Spleen (tissue), 11 donors: ENCODE results near the gene PHF11. TPM values are rescaled to one million over a fixed set of nuclear protein-coding genes. Genes with fewer than 3 reads are reported as not detected.

ENCODE experiments used
- DNase-seq: peaks from one replicate; pipeline ENCODE4 v3.0.0-alpha.2; 2020
- H3K27ac ChIP-seq, 8 donors: fragments of 200-600 bp; sonication (generic) in 7 of 8; 1 replicate in 4 of 8; 2 replicates in 4 of 8; pipeline versions ENCODE4 v1.5.0 to v1.8.0; 2016 to 2021; ENCODE audit warnings: inconsistent platforms in 4 of 8, mild to moderate bottlenecking in 4 of 8, moderate library complexity in 1 of 8
- H3K27me3 ChIP-seq, 7 donors: fragments of 200-600 bp; sonication (generic) in 6 of 7; replicated peaks in 1 of 7; 1 replicate in 4 of 7; 2 replicates in 3 of 7; pipeline versions ENCODE4 v1.5.0 to v1.8.0; 2016 to 2021; ENCODE audit warnings: inconsistent platforms in 3 of 7, mild to moderate bottlenecking in 1 of 7
- H3K36me3 ChIP-seq, 6 donors: fragments of 200-600 bp; sonication (generic) in 5 of 6; 1 replicate in 4 of 6; 2 replicates in 2 of 6; pipeline versions ENCODE4 v1.5.0 to v1.8.0; 2016 to 2021; ENCODE audit warnings: inconsistent platforms in 2 of 6
- H3K4me1 ChIP-seq, 6 donors: fragments of 200-600 bp; sonication (generic) in 5 of 6; 1 replicate in 3 of 6; 2 replicates in 3 of 6; pipeline versions ENCODE4 v1.5.0 to v1.8.0; 2016 to 2021; ENCODE audit warnings: inconsistent platforms in 3 of 6
- H3K4me3 ChIP-seq, 8 donors: fragments of 200-600 bp; sonication (generic) in 7 of 8; 1 replicate in 4 of 8; 2 replicates in 4 of 8; pipeline versions ENCODE4 v1.5.0 to v1.8.0; 2016 to 2021; ENCODE audit warnings: inconsistent platforms in 4 of 8, mild to moderate bottlenecking in 4 of 8, moderate library complexity in 2 of 8
- H3K9me3 ChIP-seq, 8 donors: fragments of 200-600 bp; sonication (generic) in 7 of 8; 1 replicate in 4 of 8; 2 replicates in 4 of 8; pipeline versions ENCODE4 v1.5.0 to v1.8.0; 2016 to 2021; ENCODE audit warnings: inconsistent platforms in 4 of 8
- CTCF ChIP-seq, 11 experiments: fragments of 200-600 bp in 7 of 11; fragments of 450-650 bp in 4 of 11; sonication (generic) in 4 of 11; IDR thresholded peaks in 8 of 11; conservative IDR thresholded peaks in 3 of 11; 1 replicate in 7 of 11; 2 replicates in 4 of 11; pipeline versions ENCODE4 v1.4.0 to v1.8.0; 2016 to 2021; ENCODE audit warnings: antibody characterized with exemption in 11 of 11, inconsistent platforms in 4 of 11, mild to moderate bottlenecking in 1 of 11
- POLR2A ChIP-seq, 3 donors: fragments of 450-650 bp; IDR thresholded peaks; one replicate each; pipeline ENCODE4 v1.5.1; 2017; ENCODE audit warnings: antibody characterized with exemption in 3 of 3, mild to moderate bottlenecking in 1 of 3
- POLR2AphosphoS5 ChIP-seq, 3 donors: sonication (generic); formaldehyde crosslinking; IDR thresholded peaks; one replicate each; pipeline ENCODE4 v1.5.1; 2017; ENCODE audit warnings: antibody characterized with exemption in 3 of 3
- WGBS, 5 donors: extraction: QIAGEN DNeasy Blood & Tissue Kit in 3 of 5; methylation state at CpG; one replicate each; pipeline versions ENCODE4 v1.1.5 to v1.1.7; 2013 to 2018; 5-methylcytosine and 5-hydroxymethylcytosine counted together
- intact Hi-C: fragments of 100-400 bp; cut with DNase I; formaldehyde crosslinking; loops from one replicate; pipeline ENCODE4 v1.15.0; 2023; ENCODE audit warnings: low total_unique reads
- polyA plus RNA-seq, 3 donors: library from polyadenylated mRNA; stranded (reverse); fragments of 200-250 nt; gene quantifications; one replicate each; pipeline ENCODE4 v1.2.1, GENCODE V29; 2013
- total RNA-seq, 7 donors: library from RNA; depleted of rRNA in 3 of 7; stranded (reverse); fragments of >200 nt in 3 of 7; fragmentation: NEBNext Ultra II Directional in 4 of 7; extraction: Animal tissue kit (Norgen Biotek cat#: 25700) in 4 of 7; gene quantifications; one replicate each; pipeline versions ENCODE4 v1.1.0 to v1.2.1, GENCODE V29; 2016 to 2021
- donor health status: healthy with polysubstance abuse.
- donor health status: DM: no; HTN: no; CAD: no; lungs with moderate emphysema.
- donor health status: DM: no; HTN: no; CAD: no.
- donor health status: Bipolar disorder and iron deficiency.
- donor health status: healthy.
- donor health status: DM: no; HTN: no; CAD: no.
- donor health status: DM: yes; HTN: yes; CAD: no.

Gene PHF11
- total and polyA plus RNA-seq, 10 donors, result 50.5 to 117 (median 71.2) TPM

GRCh38 chr13:49450105-49450819, 45.5 kb upstream of the PHF11 start:
- Histone ChIP-seq H3K36me3 (peaks cover 0 to 19% (median 0%) of the 10 kb centered on the region in 6 donors), H3K4me1 (peaks cover 18 to 66% (median 55%) of the 10 kb centered on the region in 6 donors), H3K9me3 (no peaks in the 10 kb centered on the region), H3K27me3 (no peaks in the 10 kb centered on the region), H3K27ac (peak overlapping the region in 1 of 8 donors; percentile 10), H3K4me3 (no peak overlapping the region)
- TF ChIP-seq POLR2AphosphoS5 (IDR thresholded peaks at IDR 0.05) (no peak), POLR2A (IDR thresholded peaks at IDR 0.05) (no peak), CTCF (IDR thresholded peaks at IDR 0.05 in 8 of 11, conservative IDR thresholded peaks at IDR 0.05 in 3 of 11) (no peak)
- intact Hi-C loops, result no loop called here
- no peak for DNase-seq
- 68 to 73% (median 70%) methylated on average over 3 of the region's 3 CpGs for WGBS, 5 donors

- 97 to 98% (median 98%) methylated on average over 8 of the region's 8 CpGs for WGBS, 5 donors
- TF ChIP-seq CTCF (IDR thresholded peaks at IDR 0.05 in 8 of 11, conservative IDR thresholded peaks at IDR 0.05 in 3 of 11) (no peak), POLR2AphosphoS5 (IDR thresholded peaks at IDR 0.05) (no peak), POLR2A (IDR thresholded peaks at IDR 0.05) (no peak)
Measured at GRCh38 chr13:49452725-49453457, 42.9 kb upstream of the PHF11 start.

GRCh38 chr13:49453465-49453864, 42.3 kb upstream of the PHF11 start:
- TF ChIP-seq POLR2A (IDR thresholded peaks at IDR 0.05) (no peak), CTCF (IDR thresholded peaks at IDR 0.05 in 8 of 11, conservative IDR thresholded peaks at IDR 0.05 in 3 of 11) (no peak), POLR2AphosphoS5 (IDR thresholded peaks at IDR 0.05) (no peak)
- intact Hi-C loops, result no loop called here
- Histone ChIP-seq H3K27ac (no peak overlapping the region), H3K4me1 (peaks cover 3 to 46% (median 25%) of the 10 kb centered on the region in 6 donors), H3K9me3 (no peaks in the 10 kb centered on the region), H3K27me3 (no peaks in the 10 kb centered on the region), H3K4me3 (no peak overlapping the region), H3K36me3 (peaks cover 0 to 24% (median 0%) of the 10 kb centered on the region in 6 donors)
- no peak for DNase-seq
- WGBS, 5 donors, result 92 to 98% (median 96%) methylated on average over 7 of the region's 7 CpGs

More at GRCh38 chr13:49452725-49453457, 42.9 kb upstream of the PHF11 start:
- Histone ChIP-seq H3K36me3 (peaks cover 0 to 19% (median 0%) of the 10 kb centered on the region in 6 donors), H3K27me3 (no peaks in the 10 kb centered on the region), H3K4me1 (peaks cover 5 to 52% (median 30%) of the 10 kb centered on the region in 6 donors), H3K4me3 (no peak overlapping the region), H3K9me3 (no peaks in the 10 kb centered on the region), H3K27ac (no peak overlapping the region)
- no peak for DNase-seq
- intact Hi-C loops, result no loop called here
